Measurements from ENCODE around the gene RHOG.

The RHOG gene

GRCh38 chr11:3807909-3808860 lies 32.6 kb downstream of the RHOG start, which contains the start of gene PGAP2:
TSS of gene PGAP2 (plus strand) at chr11:3808560. CDS start at chr11:3811260, 2,700 bp downstream.
- POLR2A ChIA-PET: interaction anchor here (0.8 to 1.1 kb wide), 3 partner anchors 10 to 12 kb away, joined by 3 to 5 read pairs (median 3); partner anchors contain the start of gene NUP98
- peak; percentile 80 for DNase-seq (ENCODE audit: extremely low spot score)
- TF ChIP-seq CTCF (IDR thresholded peaks at IDR 0.05; ENCODE audit: control extremely low read depth, extremely low read depth, low read depth, missing control alignments): peak; percentile 72
- CTCF ChIA-PET: interaction anchor here (0.6 to 5.2 kb wide), 45 partner anchors 8 to 290 kb away, joined by 3 to 47 read pairs (median 4); partner anchors contain the start of genes NUP98, RHOG and STIM1

- TF ChIP-seq CTCF (IDR thresholded peaks at IDR 0.05; ENCODE audit: control extremely low read depth, extremely low read depth, low read depth, missing control alignments): no peak
- ChIA-PET POLR2A (no interaction called here), CTCF (interaction anchor here (1.4 to 1.5 kb wide), 2 partner anchors 10 to 20 kb away, joined by 4 read pairs; no protein-coding TSS in a partner anchor)
- DNase-seq (ENCODE audit: extremely low spot score): no peak
Observed at GRCh38 chr11:3803726-3804495, 36.8 kb downstream of the RHOG start.

GRCh38 chr11:3802011-3802790 lies 38.6 kb downstream of the RHOG start:
- POLR2A ChIA-PET: no interaction called here
- CTCF ChIA-PET: no interaction called here

GRCh38 chr11:3799873-3800272 lies 40.9 kb downstream of the RHOG start:
- CTCF ChIA-PET: interaction anchor here (2.2 to 3.9 kb wide), 2 partner anchors 9 to 272 kb away, joined by 7 to 39 read pairs; partner anchors contain the start of gene PGAP2

More at GRCh38 chr11:3802011-3802790, 38.6 kb downstream of the RHOG start:
- no peak for TF ChIP-seq CTCF (IDR thresholded peaks at IDR 0.05; ENCODE audit: control extremely low read depth, extremely low read depth, low read depth, missing control alignments)
- no peak for DNase-seq (ENCODE audit: extremely low spot score)

GRCh38 chr11:3799143-3799542 lies 41.6 kb downstream of the RHOG start:
- DNase-seq (ENCODE audit: extremely low spot score): no peak
- POLR2A ChIA-PET: no interaction called here
- no peak for TF ChIP-seq CTCF (IDR thresholded peaks at IDR 0.05; ENCODE audit: control extremely low read depth, extremely low read depth, low read depth, missing control alignments)
- CTCF ChIA-PET: interaction anchor here (1.3 to 3.9 kb wide), 4 partner anchors 10 to 273 kb away, joined by 3 to 39 read pairs (median 7); partner anchors contain the start of gene PGAP2

More at GRCh38 chr11:3799873-3800272, 40.9 kb downstream of the RHOG start:
- TF ChIP-seq CTCF (IDR thresholded peaks at IDR 0.05; ENCODE audit: control extremely low read depth, extremely low read depth, low read depth, missing control alignments): no peak
- POLR2A ChIA-PET: interaction anchor here (0.6 kb wide), 1 partner anchor 71 kb away, joined by 4 read pairs; no protein-coding TSS in a partner anchor
- no peak for DNase-seq (ENCODE audit: extremely low spot score)

Measured in GM10248 (cell line).